Liver (tissue), 9 donors: ENCODE data around the gene TRIM14. TPM values are rescaled to one million over a fixed set of nuclear protein-coding genes. Genes with fewer than 3 reads are reported as not detected.
A peak's percentile ranks its signal among the peaks of the same experiment; 100 is the strongest.
"Not testable (repeated sequence)": the region's sequence is repeated elsewhere in the genome, so short reads cannot be mapped to it uniquely, and the experiment has no call there.

Experiments used
- DNase-seq: peaks from one replicate; pipeline ENCODE4 v3.0.0-alpha.2; 2017; ENCODE audit warnings: low spot score
- H3K27ac ChIP-seq, 2 donors: one replicate each; pipeline ENCODE4 v1.7.0; 2013; ENCODE audit warnings: inconsistent platforms in 2 of 2, low read length in 2 of 2, control low read depth in 1 of 2, low read depth in 1 of 2, mild to moderate bottlenecking in 1 of 2
- H3K27me3 ChIP-seq, 4 donors: one replicate each; pipeline versions ENCODE4 v1.6.1 to v1.7.0; 2013; ENCODE audit warnings: low read length in 3 of 4, inconsistent platforms in 1 of 4, mild to moderate bottlenecking in 1 of 4, moderate library complexity in 1 of 4; ENCODE audit not compliant: control insufficient read depth in 4 of 4, insufficient read depth in 4 of 4
- H3K36me3 ChIP-seq, 4 donors: one replicate each; pipeline versions ENCODE4 v1.6.1 to v1.7.0; 2013; ENCODE audit warnings: low read length in 3 of 4, mild to moderate bottlenecking in 3 of 4, low read depth in 1 of 4, moderate library complexity in 1 of 4; ENCODE audit not compliant: control insufficient read depth in 4 of 4, insufficient read depth in 3 of 4
- H3K4me1 ChIP-seq, 4 donors: one replicate each; pipeline versions ENCODE4 v1.6.1 to v1.7.0; 2013; ENCODE audit warnings: low read length in 3 of 4, mild to moderate bottlenecking in 3 of 4, moderate library complexity in 1 of 4; ENCODE audit not compliant: control insufficient read depth in 4 of 4, insufficient read depth in 4 of 4
- H3K4me3 ChIP-seq, 3 donors: one replicate each; pipeline versions ENCODE4 v1.6.1 to v1.7.0; 2013; ENCODE audit warnings: low read length in 3 of 3, control low read depth in 1 of 3, low read depth in 1 of 3, mild to moderate bottlenecking in 1 of 3
- H3K9ac ChIP-seq, 2 donors: one replicate each; pipeline ENCODE4 v1.7.0; 2013; ENCODE audit warnings: low read length in 2 of 2, mild to moderate bottlenecking in 2 of 2, moderate library complexity in 2 of 2, control low read depth in 1 of 2, low read depth in 1 of 2
- H3K9me3 ChIP-seq, 4 donors: one replicate each; pipeline versions ENCODE4 v1.6.1 to v1.7.0; 2013; ENCODE audit warnings: low read length in 3 of 4; ENCODE audit not compliant: control insufficient read depth in 4 of 4
- EGR1 ChIP-seq, 2 donors: IDR thresholded peaks; 2 replicates each; pipeline ENCODE4 v1.6.1; 2016 to 2018; ENCODE audit warnings: antibody characterized with exemption in 2 of 2, low read depth in 2 of 2
- FOXA1 ChIP-seq: IDR thresholded peaks from 2 replicates; pipeline ENCODE4 v1.6.1; 2016; ENCODE audit warnings: antibody characterized with exemption
- GABPA ChIP-seq, 2 donors: IDR thresholded peaks in 1 of 2; conservative IDR thresholded peaks in 1 of 2; 2 replicates each; pipeline ENCODE4 v1.6.1; 2016; ENCODE audit warnings: antibody characterized with exemption in 2 of 2, mild to moderate bottlenecking in 1 of 2, moderate library complexity in 1 of 2
- HNF4G ChIP-seq: IDR thresholded peaks from 2 replicates; pipeline ENCODE4 v1.6.1; 2016; ENCODE audit warnings: antibody characterized with exemption
- JUND ChIP-seq, 2 donors: IDR thresholded peaks; 2 replicates each; pipeline ENCODE4 v1.6.1; 2016; ENCODE audit warnings: antibody characterized with exemption in 2 of 2
- MAX ChIP-seq: IDR thresholded peaks from 2 replicates; pipeline ENCODE4 v1.6.1; 2016; ENCODE audit warnings: antibody characterized with exemption
- NR2F2 ChIP-seq: IDR thresholded peaks from 2 replicates; pipeline ENCODE4 v1.6.1; 2016; ENCODE audit warnings: antibody characterized with exemption
- RAD21 ChIP-seq, 2 donors: IDR thresholded peaks; 2 replicates each; pipeline ENCODE4 v1.6.1; 2016; ENCODE audit warnings: antibody characterized with exemption in 2 of 2, mild to moderate bottlenecking in 2 of 2
- RXRA ChIP-seq, 2 donors: IDR thresholded peaks; 2 replicates each; pipeline ENCODE4 v1.6.1; 2017 to 2018; ENCODE audit warnings: antibody characterized with exemption in 2 of 2, mild to moderate bottlenecking in 1 of 2
- SP1 ChIP-seq: IDR thresholded peaks from 2 replicates; pipeline ENCODE4 v1.6.1; 2018; ENCODE audit warnings: antibody characterized with exemption, mild to moderate bottlenecking
- TAF1 ChIP-seq: conservative IDR thresholded peaks from 2 replicates; pipeline ENCODE4 v1.6.1; 2016; ENCODE audit warnings: antibody characterized with exemption, mild to moderate bottlenecking
- YY1 ChIP-seq: IDR thresholded peaks from 2 replicates; pipeline ENCODE4 v1.6.1; 2016; ENCODE audit warnings: antibody characterized with exemption, mild to moderate bottlenecking
- WGBS: extraction: QIAGEN DNeasy Blood & Tissue Kit; methylation state at CpG from one replicate; pipeline ENCODE4 v1.1.7; 2013; 5-methylcytosine and 5-hydroxymethylcytosine counted together
- polyA plus RNA-seq, 2 donors: library from polyadenylated mRNA; stranded (reverse) in 1 of 2; unstranded in 1 of 2; fragments of 200-250 nt in 1 of 2; fragments of >200 nt in 1 of 2; fragmentation: Nextera tagmentation in 1 of 2; extraction: Ambion mirVana in 1 of 2; gene quantifications; one replicate each; pipeline versions ENCODE4 v1.2.1 to v1.2.3, GENCODE V29; 2013 to 2015
- total RNA-seq, 2 donors: library from RNA; depleted of rRNA; stranded (reverse); fragments of >200 nt; gene quantifications; one replicate each; pipeline ENCODE4 v1.2.3, GENCODE V29; 2014
- TF ChIP-seq, protein P1 (sequence below): fragments of 150-350 bp; IDR thresholded peaks from 2 replicates; pipeline ENCODE4 v1.5.1; 2017; ENCODE audit warnings: improper control_type of control experiment, low read depth, low read length; ENCODE audit not compliant: missing input control
- TF ChIP-seq, protein P2 (sequence below): IDR thresholded peaks from 2 replicates; pipeline ENCODE4 v1.6.1; 2016; ENCODE audit warnings: antibody characterized with exemption, mild to moderate bottlenecking
- donor health status: healthy.
- donor health status: healthy.
- donor health status: healthy.
- donor health status: healthy.
- donor health status: healthy.

TRIM14 gene
- total and polyA plus RNA-seq, 4 donors = 15.2 to 22.0 (median 17.8) TPM

DNA sequence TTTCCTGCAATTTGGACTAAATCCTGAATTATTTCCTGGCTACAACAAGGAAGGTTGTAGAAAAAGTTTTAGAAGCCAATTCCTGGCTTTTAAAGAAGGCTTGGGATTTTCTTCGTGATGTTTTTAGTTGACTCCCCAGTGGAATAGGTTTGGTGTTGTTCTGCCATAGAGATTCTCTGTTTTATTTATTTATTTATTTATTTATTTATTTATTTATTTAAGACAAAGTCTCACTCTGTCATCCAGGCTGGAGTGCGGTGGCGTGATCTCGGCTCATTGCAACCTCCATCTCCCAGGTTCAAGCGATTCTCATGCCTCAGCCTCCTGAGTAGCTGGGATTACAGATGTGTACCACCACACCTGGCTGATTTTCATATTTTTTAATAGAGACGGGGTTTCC is 1.9 kb downstream of the TRIM14 start:
- peaks cover 2 to 16% (median 10%) of the 10 kb centered on the region in 4 donors for H3K4me1 ChIP-seq
- H3K9me3 ChIP-seq, H3K9ac ChIP-seq, H3K4me3 ChIP-seq, H3K27me3 ChIP-seq, H3K27ac ChIP-seq, DNase-seq, H3K36me3 ChIP-seq: not testable (repeated sequence)
- WGBS = 98% methylated on average over 6 of the region's 6 CpGs

GRCh38 chr9:98109052-98109451 is 10.0 kb downstream of the TRIM14 start:
- Histone ChIP-seq H3K9me3 (no peaks in the 10 kb centered on the region), H3K36me3 (peaks cover 0 to 3% (median under 1%) of the 10 kb centered on the region in 4 donors), H3K27ac (peak overlapping the region in 1 of 2 donors; percentile 70), H3K9ac (no peak overlapping the region), H3K4me3 (no peak overlapping the region), H3K4me1 (peaks cover 4 to 19% (median 11%) of the 10 kb centered on the region in 4 donors), H3K27me3 (no peaks in the 10 kb centered on the region)
- TF ChIP-seq JUND (IDR thresholded peaks at IDR 0.05) (no peak), FOXA1 (no peak), GABPA (IDR thresholded peaks at IDR 0.05 in 1 of 2, conservative IDR thresholded peaks at IDR 0.05 in 1 of 2) (no peak), RXRA (IDR thresholded peaks at IDR 0.05) (no peak), NR2F2 (no peak), SP1 (no peak), TAF1 (no peak), YY1 (no peak), RAD21 (IDR thresholded peaks at IDR 0.05) (no peak), EGR1 (IDR thresholded peaks at IDR 0.05; ENCODE audit: low read depth in 2 of 2) (no peak), MAX (no peak), HNF4G (no peak)
- TF ChIP-seq, protein P1, sequence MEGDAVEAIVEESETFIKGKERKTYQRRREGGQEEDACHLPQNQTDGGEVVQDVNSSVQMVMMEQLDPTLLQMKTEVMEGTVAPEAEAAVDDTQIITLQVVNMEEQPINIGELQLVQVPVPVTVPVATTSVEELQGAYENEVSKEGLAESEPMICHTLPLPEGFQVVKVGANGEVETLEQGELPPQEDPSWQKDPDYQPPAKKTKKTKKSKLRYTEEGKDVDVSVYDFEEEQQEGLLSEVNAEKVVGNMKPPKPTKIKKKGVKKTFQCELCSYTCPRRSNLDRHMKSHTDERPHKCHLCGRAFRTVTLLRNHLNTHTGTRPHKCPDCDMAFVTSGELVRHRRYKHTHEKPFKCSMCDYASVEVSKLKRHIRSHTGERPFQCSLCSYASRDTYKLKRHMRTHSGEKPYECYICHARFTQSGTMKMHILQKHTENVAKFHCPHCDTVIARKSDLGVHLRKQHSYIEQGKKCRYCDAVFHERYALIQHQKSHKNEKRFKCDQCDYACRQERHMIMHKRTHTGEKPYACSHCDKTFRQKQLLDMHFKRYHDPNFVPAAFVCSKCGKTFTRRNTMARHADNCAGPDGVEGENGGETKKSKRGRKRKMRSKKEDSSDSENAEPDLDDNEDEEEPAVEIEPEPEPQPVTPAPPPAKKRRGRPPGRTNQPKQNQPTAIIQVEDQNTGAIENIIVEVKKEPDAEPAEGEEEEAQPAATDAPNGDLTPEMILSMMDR = no peak
- TF ChIP-seq, protein P2, sequence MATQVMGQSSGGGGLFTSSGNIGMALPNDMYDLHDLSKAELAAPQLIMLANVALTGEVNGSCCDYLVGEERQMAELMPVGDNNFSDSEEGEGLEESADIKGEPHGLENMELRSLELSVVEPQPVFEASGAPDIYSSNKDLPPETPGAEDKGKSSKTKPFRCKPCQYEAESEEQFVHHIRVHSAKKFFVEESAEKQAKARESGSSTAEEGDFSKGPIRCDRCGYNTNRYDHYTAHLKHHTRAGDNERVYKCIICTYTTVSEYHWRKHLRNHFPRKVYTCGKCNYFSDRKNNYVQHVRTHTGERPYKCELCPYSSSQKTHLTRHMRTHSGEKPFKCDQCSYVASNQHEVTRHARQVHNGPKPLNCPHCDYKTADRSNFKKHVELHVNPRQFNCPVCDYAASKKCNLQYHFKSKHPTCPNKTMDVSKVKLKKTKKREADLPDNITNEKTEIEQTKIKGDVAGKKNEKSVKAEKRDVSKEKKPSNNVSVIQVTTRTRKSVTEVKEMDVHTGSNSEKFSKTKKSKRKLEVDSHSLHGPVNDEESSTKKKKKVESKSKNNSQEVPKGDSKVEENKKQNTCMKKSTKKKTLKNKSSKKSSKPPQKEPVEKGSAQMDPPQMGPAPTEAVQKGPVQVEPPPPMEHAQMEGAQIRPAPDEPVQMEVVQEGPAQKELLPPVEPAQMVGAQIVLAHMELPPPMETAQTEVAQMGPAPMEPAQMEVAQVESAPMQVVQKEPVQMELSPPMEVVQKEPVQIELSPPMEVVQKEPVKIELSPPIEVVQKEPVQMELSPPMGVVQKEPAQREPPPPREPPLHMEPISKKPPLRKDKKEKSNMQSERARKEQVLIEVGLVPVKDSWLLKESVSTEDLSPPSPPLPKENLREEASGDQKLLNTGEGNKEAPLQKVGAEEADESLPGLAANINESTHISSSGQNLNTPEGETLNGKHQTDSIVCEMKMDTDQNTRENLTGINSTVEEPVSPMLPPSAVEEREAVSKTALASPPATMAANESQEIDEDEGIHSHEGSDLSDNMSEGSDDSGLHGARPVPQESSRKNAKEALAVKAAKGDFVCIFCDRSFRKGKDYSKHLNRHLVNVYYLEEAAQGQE = no peak
- WGBS = 82% methylated on average over 3 of the region's 3 CpGs
- DNase-seq = no peak
